GM18909 (cell line): ENCODE data around the gene NADK.
"Not testable (repeated sequence)": the region's sequence is repeated elsewhere in the genome, so short reads cannot be mapped to it uniquely, and the experiment has no call there.

Source experiments
- ATAC-seq: cut with Tn5 transposase; IDR thresholded peaks from one replicate; pipeline ENCODE4 v1.9.1; 2021; ENCODE audit warnings: mild to moderate bottlenecking; ENCODE audit not compliant: unreplicated experiment, poor library complexity

The NADK gene

DNA sequence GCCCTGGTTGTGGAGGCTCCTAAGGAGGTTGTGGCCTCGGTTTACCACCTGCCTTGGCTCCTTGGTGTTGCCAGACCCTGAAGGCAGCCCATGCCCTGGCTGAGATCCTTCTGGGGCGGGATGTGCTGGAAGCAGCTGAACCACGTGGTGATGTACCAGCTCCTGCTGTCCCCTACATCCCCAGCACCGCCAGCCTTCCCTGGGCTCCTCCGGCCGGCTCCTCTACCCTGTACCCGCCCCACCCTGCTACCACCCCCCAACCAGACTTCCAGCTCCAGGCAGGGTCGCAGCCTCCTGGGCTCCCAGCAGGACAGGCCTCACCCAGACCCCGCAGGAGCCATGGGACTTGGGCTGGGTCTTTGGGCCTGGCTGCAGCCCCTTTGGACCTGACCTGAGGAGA is 28.3 kb downstream of the NADK start:
- not testable (repeated sequence) for ATAC-seq

DNA sequence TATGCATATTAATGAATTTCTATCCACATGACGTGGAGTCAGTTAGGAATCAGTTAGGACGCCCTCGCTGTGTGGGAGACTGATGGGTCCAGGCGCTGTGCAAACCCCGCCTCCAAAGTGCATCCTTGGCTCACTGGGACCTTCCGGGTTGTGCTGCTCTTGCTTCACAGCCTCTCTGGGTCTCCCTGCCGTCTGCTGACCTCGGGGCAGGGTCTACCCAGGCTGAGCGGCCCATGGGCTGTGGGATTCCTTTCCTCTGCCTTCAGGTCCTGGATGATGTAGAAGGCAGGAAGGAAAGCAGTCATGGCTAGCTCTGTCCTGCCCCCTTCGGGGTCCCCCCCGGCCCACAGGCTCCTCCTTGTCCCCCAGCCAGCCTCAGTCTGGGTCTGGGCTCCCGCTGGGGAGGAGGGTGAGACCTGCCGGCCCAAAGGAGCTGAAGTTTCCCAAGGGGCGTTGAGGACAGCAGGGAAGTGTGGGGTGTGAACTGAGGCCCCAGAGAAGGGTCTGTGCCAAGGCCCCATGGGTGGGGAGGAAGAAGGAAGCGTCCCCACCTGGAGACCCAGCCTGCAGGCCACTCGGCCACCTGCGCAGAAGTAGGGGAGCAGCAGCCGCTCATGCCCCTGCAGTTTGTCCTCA is 29.5 kb downstream of the NADK start:
- ATAC-seq = no peak

DNA sequence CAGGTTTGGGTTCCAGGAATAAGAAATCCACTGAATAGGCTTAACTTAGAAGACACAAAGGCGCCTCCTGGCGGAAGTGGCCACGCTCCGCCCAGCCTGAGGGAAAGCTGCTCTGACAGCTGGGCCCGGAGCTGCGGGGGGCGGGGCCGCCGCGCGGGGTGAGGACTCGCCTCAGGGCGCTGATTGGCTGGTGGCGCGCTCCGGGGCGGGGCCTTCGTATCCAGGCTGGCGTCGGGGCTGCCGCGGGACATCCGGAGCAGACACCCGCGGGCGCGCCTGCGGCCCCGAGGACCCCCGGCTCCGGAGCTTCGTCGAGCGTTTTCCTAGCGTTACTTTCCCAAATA is 31.7 kb downstream of the NADK start:
- peak; percentile 81 for ATAC-seq

DNA sequence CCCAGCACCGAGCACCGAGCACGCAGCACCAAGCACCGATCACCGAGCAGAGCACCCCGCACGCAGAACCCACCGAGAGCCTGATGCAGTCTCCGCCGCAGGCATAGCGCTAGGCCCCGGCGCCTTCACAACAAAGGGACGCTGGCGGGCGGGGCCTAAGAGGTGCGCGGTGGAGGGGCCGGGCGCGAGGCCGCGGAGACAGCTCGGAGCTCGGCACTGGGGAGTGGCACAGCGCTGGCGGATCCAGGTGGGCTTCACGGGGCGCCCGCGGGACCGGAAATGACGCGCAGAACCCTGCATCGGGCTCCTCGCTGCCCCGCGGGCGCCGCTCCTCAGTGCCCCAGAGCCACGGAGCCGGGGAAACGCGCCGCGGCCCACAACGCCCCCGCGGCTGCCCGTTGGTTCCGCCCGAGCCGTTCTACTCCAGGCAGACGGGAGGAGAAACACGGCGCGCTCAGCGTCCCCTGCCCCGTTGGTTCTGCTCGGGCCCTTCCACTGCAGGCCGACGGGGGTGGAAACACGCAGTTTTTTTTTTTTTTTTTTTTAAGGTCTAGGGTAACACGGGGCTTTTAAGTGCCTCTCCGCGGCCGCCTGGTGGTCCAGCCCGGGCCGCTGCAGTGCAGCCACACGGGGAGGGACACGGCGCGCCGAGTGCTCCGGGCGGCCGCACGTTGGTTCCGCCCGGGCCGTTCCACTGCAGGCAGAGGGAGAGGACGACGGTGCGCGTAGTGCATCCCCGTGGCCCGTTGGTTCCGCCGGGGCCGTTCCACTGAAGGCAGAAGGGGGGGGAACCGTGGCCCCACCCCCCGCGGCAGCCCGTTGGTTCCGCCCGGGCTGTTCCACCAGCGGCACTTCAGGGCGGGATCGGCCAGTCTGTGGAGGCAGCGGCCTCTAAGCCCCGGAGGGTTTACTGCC is 32.4 kb downstream of the NADK start:
- peak; percentile 71 for ATAC-seq

DNA sequence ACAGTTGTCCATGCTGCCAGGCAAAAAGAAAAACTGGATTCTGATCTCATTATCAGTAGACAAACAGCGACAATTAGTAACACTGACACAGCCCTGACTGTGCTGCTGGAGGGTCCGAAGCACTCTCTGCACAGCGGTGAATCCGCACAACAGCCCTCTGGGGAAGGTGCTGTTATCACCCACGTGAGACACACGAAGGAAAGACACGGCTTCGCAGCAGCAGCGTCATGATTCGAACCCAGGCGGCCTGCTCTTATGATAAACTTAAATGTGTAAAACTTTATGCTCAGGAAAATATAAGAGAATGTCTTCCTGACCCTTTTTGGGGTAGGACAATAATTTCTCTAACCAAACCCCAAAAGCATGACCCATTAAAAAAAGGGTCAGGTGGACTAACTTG is 35.7 kb downstream of the NADK start:
- ATAC-seq = not testable (repeated sequence)

DNA sequence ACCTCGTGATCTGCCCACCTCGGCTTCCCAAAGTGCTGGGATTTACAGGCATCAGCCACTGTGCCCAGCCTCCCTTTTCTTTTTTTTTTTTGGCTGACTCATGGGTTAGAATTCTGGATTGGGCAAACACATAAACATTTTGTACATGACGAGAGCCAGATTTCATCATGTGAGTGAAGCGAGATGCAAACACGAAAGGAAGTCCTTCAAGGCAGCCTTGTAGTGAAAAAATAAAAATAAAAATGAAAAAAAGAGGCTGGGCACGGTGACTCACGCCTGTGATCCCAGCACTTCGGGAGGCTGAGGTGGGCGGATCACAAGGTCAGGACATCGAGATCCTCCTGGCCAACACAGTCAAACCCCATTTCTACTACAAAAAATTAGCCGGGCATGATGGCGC is 37.3 kb downstream of the NADK start:
- not testable (repeated sequence) for ATAC-seq

DNA sequence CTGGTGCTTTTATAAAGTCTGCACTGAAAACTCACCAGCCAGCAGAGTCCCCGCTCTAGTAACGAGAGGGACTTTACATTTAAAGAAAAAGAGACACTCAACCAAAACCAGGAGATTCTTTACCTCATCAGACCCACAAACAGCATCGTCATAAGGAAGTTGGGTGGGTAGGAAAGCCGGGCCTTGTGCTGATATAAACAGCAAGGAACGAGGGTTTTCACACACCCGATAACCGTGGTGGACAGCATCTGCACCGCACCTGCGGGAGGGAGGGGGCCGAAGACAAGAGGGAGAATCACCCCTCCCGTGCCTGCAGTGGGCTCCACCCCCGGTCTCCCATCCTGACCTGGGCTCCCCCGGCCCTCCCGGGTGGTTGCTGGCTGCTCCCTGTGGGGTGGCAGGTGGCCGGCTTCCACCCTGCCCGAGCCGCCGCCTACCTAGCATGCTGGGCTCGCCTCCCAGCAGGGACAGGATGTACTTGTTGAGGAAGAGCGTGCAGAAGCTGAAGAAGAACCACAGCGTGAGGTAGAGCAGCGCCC is 39.4 kb downstream of the NADK start:
- ATAC-seq = not testable (repeated sequence)

DNA sequence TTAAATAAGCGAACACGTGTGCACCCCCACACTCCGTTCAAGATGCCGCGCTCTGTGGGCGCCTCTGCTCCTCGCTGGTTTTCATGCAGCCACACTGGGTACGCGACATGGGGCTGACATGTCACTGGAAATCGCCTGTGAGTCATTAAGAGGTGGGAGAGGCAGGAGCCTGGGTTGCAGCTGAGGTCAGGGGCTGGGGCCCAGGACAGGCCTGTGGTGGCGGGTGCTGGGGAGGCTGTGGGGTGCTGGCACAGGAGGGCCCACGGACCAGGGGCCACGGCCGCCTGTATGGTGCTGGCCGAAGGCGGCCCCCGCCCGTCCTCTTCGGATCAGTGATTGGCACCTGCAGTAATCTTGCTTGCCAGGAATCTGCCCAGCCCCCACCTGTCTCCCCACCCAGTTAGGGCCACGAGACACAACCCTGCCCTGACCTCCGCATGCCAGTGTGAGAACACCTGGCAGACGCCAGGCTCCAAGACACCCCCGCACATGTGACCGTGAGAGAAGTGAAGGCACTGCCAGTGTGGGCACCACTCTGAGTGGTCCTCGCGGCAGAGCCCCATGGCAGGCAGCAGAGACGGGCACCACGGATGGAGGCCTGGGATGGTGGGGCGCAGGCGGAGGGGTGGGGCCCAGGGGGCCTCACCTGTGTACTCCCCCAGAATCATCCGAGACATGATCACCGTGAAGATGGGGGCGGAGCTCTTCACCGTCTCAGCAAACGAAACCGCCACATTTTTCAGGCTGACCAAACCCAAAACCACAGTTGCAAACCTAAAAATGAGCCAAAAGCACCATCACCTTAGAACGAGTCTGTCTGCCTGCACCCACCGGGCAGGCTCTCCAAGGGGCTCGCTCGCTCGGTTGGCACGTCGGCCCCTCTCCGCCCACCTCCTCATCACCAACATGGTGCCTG is 40.3 kb downstream of the NADK start:
- not testable (repeated sequence) for ATAC-seq

DNA sequence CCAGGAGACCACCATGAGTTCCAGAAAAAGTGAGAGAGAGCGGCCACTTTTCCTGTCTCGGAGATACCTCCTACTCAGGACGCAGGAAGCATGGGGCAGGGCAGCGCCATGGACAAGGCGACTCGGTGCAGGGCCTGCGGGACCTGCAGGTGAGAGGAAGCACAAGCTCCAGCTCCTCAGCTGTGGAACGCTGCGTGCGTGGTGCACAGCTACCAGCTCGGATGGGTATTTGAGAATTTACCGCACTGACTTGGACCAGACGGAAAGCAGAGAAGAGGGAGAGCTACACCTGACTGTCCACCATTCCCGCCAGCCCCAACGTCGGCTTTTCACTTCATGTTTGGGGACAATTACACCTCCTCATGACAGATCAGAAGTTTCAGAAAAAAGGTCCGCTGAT is 45.9 kb downstream of the NADK start:
- ATAC-seq = no peak

DNA sequence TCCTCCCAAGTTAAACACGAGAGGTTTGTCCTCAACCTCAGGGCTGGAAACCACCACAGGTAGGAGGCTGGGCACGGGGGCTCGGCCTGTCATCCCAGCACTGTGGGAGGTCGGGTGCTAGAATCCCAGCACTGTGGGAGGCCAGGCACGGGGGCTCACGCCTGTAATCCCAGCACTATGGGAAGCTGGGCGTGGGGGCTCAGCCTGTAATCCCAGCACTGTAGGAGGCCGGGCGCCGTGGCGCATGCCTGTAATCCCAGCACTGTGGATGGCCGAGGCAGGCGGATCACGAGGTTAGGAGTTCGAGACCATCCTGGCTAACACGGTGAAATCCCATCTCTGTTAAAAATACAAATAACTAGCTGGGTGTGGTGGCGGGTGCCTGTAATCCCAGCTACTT is 47.4 kb downstream of the NADK start:
- no peak for ATAC-seq

DNA sequence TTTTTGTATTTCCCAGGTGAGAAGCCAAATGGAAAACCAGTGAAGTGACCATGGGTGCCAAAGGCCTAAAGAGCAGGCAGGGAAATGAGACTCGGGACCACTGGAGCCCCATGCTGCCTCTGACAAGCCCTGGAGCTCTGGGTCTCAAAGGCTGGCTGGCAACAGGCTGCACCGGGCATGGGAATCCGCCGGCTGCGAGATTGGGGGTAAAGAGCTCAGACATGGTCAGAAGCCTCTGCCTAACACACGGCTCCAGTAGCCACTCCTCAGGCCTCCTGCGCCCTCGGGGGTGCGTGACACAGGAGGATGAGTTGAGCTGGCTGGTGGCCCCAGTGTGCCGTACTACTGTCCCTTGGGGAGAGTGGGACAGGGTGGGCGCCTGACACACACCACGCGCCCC is 48.0 kb downstream of the NADK start:
- ATAC-seq = not testable (repeated sequence)

DNA sequence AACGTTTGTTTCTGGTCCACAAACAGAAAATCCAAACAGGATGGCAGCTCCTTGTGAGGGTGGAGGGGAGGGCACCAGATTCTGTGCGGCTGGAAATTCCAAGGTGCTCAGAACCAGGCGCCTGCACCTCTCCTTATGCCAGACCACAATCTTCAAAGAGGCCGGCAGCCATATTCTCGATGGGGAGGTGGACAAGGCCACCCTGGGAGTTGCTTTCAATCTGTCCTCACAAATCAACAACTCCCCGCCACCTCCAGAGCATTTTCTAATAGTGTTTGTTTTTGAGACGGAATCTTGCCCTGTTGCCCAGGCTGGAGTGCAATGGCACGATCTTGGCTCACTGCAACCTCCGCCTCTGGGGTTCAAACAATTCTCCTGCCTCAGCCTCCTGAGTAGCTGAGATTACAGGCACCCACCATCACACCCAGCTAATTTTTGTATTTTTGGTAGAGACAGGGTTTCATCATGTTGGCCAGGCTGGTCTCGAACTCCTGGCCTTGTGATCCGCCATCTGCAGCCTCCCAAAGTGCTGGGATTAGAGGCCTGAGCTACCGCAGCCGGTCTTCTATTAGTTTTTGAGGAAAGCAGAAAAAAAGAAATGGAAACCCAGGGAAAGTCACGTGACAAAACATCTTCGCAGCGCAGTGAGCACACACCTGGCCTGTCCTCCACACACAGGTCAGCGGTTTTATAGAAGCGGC is 49.0 kb downstream of the NADK start:
- ATAC-seq = not testable (repeated sequence)

DNA sequence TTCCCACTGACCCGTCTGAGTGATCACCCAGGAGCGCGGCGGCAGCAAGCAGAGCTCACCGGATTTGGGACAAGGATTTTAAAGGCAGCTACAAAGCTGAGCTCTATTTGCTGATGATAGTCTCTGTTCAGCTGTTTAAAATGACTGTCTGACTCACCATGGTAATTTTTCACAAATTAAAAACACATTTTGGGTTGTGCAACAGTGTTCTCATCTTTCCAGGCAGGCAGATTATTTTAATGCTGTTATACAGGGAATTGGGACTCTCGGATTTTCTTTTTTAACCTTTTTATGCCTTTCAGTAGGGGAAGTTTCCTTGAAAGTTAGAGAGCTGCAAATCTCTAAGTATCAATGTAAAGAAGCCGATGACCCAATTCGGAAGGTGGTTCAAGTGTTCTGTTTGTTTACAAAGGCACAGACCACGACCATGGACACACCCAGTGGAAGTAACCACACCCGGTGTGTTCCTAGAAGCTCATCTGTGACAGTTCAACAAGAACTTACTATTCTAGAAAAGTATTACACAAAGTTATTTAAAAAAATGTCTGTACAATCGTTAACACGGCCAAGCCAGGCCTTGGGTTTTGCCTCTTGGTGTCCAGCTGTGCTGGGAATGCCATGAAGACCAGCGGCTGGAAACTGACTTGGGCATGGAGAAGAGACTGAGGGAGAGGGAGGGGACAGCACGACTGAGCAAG is 49.8 kb downstream of the NADK start:
- ATAC-seq = not testable (repeated sequence)

DNA sequence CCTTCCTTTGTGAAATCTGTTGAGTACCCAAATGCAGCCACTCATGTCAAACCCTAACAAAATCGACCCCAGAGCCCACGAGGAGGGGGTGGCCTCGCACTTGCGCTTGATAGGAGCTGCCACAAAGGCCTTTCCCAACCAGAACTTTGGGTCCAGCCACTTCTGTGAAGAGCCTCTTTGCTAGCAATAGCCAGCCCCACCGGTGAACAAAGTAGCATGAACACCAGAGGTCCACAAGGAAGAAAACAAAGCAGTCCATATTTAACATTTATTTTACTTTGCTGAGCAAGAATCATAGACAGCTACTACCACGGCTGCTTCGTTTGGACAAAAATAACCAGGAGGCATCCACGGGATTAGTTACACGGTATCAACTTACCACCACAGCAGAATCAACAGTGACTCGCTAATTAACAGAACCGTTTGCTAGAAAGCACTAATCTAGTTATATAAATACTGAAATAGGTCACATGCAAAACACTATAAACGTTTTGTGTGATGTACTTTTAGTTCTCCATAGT is 51.1 kb downstream of the NADK start:
- ATAC-seq = not testable (repeated sequence)

DNA sequence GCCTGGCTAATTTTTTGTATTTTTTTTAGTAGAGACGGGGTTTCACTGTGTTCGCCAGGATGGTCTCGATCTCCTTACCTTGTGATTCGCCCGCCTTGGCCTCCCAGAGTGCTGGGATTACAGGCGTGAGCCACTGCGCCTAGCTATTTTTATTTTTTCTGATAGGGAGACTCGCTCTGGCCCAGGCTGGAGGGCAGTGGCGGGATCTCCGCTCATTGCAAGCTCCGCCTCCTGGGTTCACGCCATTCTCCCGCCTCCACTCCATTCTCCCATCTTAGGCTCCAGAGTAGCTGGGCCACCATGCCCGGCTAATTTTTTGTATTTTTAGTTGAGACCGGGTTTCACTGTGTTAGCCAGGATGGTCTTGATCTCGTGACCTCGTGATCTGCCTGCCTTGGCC is 52.2 kb downstream of the NADK start:
- not testable (repeated sequence) for ATAC-seq

DNA sequence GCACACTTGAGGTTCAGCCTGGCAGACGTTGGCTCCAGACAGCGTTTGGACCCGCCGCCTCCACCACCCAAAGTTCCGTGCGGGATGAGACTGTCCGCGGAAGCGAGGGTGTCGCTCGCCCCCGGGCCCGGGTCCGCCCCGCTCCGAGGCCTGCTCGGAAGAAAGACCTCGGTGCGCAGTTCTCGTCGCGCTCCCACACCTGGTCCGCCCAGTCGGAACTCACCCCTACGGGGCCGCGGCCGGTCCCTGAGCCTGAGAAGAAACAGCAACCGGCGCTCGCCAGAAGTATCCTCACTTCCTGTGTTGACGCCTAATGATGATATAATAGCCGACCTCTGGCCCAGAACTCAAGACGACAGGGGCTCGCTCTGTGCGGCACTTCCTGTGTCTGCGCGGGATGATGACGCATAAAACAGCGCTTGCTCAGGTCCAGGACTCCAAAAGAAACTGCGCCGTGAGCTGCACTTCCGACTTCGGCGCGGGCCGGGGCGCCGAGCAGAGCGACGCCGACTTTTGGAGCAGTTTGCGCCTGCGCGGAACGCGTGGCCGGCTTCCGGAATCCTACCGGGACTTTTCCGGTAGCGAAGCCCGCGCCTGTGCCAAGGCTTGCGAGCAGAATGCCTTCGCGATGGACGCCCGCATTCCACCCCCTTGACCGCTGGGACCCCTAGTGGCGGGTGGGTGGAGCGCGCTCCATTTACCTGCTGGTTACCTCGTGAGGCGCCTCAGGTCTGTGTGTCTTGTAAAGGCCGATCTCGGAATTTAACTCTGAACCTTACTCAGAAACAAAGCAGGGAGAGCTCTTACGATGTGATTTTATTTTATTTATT is 54.0 kb downstream of the NADK start, which contains the start of gene CDK11A:
Gene CDK11A, minus strand, starts transcription at position 323 of the 830 bp plus-strand sequence. CDS start 1,539 bp downstream, outside the sequence.
- ATAC-seq = peak; percentile 95

DNA sequence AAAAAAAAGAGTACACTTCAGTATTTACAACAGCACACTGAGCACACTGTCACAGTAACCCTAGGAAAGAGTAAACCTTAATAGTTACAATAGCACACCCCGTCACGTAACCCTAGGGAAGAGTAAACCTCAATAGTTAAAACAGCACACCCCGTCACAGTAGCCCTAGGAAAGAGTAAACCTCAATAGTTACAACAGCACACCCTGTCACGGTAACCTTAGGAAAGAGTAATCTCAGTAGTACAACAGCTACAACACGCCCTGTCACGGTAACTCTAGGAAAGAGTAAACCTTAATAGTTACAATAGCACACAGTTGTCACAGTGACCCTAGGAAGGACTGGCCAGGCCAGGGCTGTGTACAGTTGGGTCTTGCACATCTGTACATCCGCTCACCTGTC is 57.1 kb downstream of the NADK start:
- no peak for ATAC-seq
